HG03432 (cell line): Measurements from ENCODE around the gene CASS4.

Experiments used
- ATAC-seq: cut with Tn5 transposase; IDR thresholded peaks from one replicate; pipeline ENCODE4 v1.9.1; 2021; ENCODE audit warnings: mild to moderate bottlenecking, moderate library complexity; ENCODE audit not compliant: unreplicated experiment

Gene CASS4

GRCh38 chr20:56422076-56422823, 10.2 kb downstream of the CASS4 start:
- ATAC-seq = no peak

- no peak for ATAC-seq
These were observed 10.7 kb downstream of the CASS4 start for GRCh38 chr20:56422824-56423189.

- no peak for ATAC-seq
These were observed 11.2 kb downstream of the CASS4 start for GRCh38 chr20:56423211-56423610.

- ATAC-seq = no peak
These were observed 11.8 kb downstream of the CASS4 start for GRCh38 chr20:56423886-56424285.

GRCh38 chr20:56424931-56425330, 12.9 kb downstream of the CASS4 start:
- ATAC-seq = no peak

- no peak for ATAC-seq
These were observed 14.0 kb downstream of the CASS4 start for GRCh38 chr20:56426026-56426425.

- ATAC-seq = no peak
These were observed 14.9 kb downstream of the CASS4 start for GRCh38 chr20:56426926-56427325.

GRCh38 chr20:56427797-56428196, 15.7 kb downstream of the CASS4 start:
- no peak for ATAC-seq

- ATAC-seq = no peak
These were observed 16.4 kb downstream of the CASS4 start for GRCh38 chr20:56428410-56428809.

- no peak for ATAC-seq
These were observed 16.8 kb downstream of the CASS4 start for GRCh38 chr20:56428881-56429280.

GRCh38 chr20:56429502-56429901, 17.4 kb downstream of the CASS4 start:
- no peak for ATAC-seq

- no peak for ATAC-seq
These were observed 17.9 kb downstream of the CASS4 start for GRCh38 chr20:56429941-56430340.

- ATAC-seq = no peak
These were observed 18.4 kb downstream of the CASS4 start for GRCh38 chr20:56430461-56430860.

- no peak for ATAC-seq
These were observed 18.9 kb downstream of the CASS4 start for GRCh38 chr20:56430957-56431356.

- ATAC-seq = no peak
These were observed 19.4 kb downstream of the CASS4 start for GRCh38 chr20:56431471-56431870.

GRCh38 chr20:56433221-56433879, 21.3 kb downstream of the CASS4 start:
- ATAC-seq = no peak

- ATAC-seq = no peak
These were observed 21.8 kb downstream of the CASS4 start for GRCh38 chr20:56433880-56434255.

GRCh38 chr20:56437196-56437960, 25.3 kb downstream of the CASS4 start:
- no peak for ATAC-seq

GRCh38 chr20:56438284-56438683, 26.2 kb downstream of the CASS4 start:
- no peak for ATAC-seq

- no peak for ATAC-seq
These were observed 27.8 kb downstream of the CASS4 start for GRCh38 chr20:56439771-56440291.

- ATAC-seq = peak; percentile 77
These were observed 28.4 kb downstream of the CASS4 start for GRCh38 chr20:56440346-56441007.
